HG03064 (cell line): Measurements from ENCODE around the gene AADACL2.

Source experiments
- ATAC-seq: cut with Tn5 transposase; IDR thresholded peaks from one replicate; pipeline ENCODE4 v1.9.1; 2021; ENCODE audit warnings: low read depth; ENCODE audit not compliant: unreplicated experiment

AADACL2 gene

GRCh38 chr3:151798466-151798865 is 64.7 kb downstream of the AADACL2 start:
- ATAC-seq: no peak

GRCh38 chr3:151800431-151800830 is 66.7 kb downstream of the AADACL2 start:
- ATAC-seq: no peak

- ATAC-seq: no peak
Observed at GRCh38 chr3:151804267-151804666, 70.5 kb downstream of the AADACL2 start.

- ATAC-seq: no peak
Observed at GRCh38 chr3:151806838-151807237, 73.1 kb downstream of the AADACL2 start.
